HG03457 (cell line): Measurements from ENCODE around the gene TTN.

Source experiments
- ATAC-seq: cut with Tn5 transposase; IDR thresholded peaks from one replicate; pipeline ENCODE4 v1.9.1; 2021; ENCODE audit warnings: moderate number of reproducible peaks; ENCODE audit not compliant: unreplicated experiment

Gene TTN

DNA sequence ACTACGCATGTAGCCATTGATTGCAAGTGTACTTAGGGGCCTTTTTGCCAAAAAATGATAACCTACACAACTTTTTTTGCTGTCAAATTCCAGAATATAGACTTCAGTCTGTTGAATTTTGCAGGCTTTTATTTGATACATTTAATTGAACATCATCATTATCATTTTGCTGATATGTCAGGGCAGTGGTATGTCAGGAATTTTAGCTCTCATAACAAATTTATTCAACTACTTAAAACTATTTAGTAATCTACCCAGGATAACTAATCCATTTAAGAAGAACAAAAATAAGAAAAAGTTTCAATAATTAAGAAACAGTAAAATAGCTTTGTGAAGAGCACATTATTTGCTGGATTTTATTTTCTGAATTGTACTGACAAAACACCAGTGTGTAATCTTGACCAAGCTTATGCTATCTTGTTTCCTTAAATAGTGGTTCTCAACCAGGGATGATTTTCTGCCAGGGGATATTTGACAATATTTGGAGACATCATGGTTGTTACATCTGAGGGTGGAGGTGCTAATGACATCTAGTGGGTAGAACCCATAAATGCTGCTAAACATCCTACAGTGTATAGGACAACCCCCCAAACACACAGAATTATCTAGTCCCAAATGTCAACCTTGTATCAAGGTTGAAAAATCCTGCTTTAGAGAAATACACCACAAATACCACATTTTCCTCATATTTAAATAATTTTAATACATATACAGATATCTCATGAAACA lies 12.1 kb upstream of the TTN start:
- no peak for ATAC-seq

DNA sequence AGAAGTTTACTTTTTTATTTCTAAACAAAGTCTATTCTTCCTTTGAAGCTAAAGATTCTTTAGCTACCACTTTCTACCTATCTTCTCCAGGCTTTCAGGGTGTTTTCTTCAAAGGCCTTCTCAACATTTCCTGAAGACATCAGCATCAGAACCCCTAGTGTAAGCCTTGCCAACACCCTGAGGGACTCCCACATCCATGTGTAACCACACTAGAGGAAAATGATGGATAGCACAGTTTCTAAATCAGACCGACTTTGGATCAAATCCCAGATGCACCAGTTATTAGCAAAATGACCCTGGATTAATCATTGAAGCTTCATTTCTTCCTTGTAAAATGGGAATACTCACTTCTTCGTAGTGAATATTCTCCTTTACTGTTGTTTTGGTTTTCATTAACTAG lies 4.7 kb upstream of the TTN start:
- ATAC-seq = no peak

GRCh38 chr2:178811045-178811444 lies 3.8 kb upstream of the TTN start:
- no peak for ATAC-seq

- ATAC-seq = no peak
These were observed 3.2 kb upstream of the TTN start for GRCh38 chr2:178810422-178810821.

GRCh38 chr2:178806543-178806942 lies 680 bp downstream of the TTN start:
- ATAC-seq = no peak

GRCh38 chr2:178805457-178805856 lies 1.8 kb downstream of the TTN start:
- no peak for ATAC-seq

GRCh38 chr2:178804791-178805190 lies 2.4 kb downstream of the TTN start:
- no peak for ATAC-seq

- no peak for ATAC-seq
These were observed 6.7 kb downstream of the TTN start for GRCh38 chr2:178800510-178800909.

- ATAC-seq = no peak
These were observed 7.9 kb downstream of the TTN start for GRCh38 chr2:178799305-178799704.

- ATAC-seq = no peak
These were observed 11.0 kb downstream of the TTN start for GRCh38 chr2:178796079-178796677.

GRCh38 chr2:178787934-178788333 lies 19.3 kb downstream of the TTN start:
- ATAC-seq = no peak

DNA sequence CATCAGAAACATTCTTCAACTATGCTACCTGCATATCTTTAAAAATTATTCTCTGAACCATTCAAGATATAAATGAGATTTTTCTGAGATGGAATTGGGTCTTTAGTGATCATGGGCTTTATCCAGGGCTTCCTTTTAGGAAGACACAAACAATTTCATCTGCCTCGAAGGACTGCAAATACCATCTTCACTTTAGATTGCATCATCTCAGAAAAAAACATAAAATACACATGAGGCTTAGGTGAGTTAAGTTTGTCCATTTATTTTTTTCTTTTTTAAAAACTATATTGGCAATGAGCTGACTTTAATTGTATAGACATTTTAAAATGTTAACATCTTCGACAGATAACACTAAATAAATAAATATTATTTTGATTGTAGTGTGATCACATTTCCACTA lies 20.1 kb downstream of the TTN start:
- no peak for ATAC-seq

GRCh38 chr2:178783889-178784288 lies 23.3 kb downstream of the TTN start:
- ATAC-seq = no peak

DNA sequence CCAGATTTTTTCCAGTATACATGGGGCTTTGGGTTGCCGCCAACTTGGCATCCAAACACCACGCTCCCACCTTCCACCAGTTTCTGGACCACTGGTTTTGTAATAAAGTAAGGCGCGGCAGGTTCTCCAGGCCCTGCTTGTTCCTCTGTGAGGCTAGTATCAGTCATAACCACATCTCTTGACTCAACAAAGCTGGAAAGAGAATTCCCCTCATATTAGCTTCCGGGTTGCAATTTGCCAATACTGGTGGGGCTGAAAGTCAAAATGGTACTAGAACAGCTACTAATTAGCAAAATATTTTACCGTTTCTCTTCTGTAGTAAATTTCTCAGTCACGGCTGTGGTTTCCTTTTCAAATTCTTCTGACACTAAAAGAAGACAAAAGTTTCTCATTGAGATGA lies 25.0 kb downstream of the TTN start:
- ATAC-seq = no peak

DNA sequence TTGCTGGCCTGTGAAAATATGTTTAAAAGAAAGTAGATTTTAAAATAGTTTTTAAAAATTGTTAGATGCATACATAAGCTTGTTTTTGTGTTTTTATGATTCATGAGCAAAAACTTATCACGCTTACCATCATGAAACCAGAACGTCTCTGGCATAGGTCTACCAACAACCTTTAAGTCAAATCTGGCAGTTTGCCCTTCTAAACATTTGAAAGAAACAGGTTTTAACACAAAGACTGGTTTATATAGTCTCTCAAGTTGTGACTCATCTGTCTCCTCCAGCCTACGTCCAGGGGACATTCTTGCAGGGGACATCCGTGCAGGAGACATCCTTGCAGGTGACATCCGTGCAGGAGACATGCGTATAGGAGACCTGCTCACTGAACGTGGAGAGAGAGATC lies 29.6 kb downstream of the TTN start:
- ATAC-seq = no peak

DNA sequence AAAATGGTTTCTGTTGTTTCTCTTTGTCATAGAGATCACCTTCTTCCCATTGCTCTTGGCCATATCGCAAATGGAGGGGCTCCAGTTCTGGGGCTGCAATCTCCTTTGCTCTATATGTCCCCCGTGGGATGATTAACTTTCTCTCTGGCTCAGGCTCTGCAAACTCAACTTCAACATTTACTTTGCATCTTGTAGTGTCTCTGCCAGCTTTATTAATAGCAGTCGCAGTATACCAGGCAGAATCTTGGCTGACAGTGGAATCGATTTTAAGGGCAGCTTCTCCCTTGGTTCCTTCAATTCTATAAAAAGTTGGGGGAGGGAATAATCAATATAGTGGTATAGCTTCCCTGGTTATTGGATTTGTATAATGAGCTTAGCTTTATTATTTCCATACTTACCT lies 30.5 kb downstream of the TTN start:
- no peak for ATAC-seq

DNA sequence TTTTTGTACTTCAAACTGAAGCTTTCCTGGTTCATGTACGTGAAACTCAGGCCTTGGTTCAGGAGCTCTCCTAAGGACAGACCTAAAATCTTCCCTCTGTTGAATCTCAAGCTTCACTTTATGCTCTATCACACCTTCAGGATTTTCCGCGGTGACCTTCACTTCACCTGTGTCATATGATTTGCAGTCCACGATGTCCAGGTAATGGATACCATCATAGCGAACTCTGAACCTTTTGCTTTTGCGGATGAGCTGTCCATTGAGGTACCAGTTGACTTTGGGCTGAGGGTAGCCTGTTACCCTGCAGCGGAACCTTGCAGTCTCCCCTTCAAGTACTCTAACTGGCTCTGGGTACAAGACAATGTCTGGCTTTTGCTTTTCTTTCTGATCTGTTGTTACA lies 31.2 kb downstream of the TTN start:
- ATAC-seq = no peak

DNA sequence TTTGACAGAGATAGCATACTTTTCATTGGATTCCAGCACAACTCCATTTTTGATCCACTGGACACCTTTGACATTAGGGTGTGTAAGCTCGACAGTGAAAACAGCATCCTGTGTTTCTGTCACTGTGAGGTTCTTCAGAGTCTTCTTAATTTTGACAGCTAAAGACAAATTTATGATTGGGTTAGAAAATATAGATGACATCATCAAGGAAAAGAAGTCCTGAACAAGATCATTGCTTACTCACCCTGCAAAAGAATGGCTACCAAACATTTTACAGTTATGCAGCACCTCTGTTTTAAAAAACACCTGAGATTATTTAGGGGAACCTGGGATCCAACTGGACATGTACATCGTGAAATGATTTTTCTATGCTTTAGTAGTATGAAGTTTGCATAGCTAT lies 36.7 kb downstream of the TTN start:
- ATAC-seq = no peak

- no peak for ATAC-seq
These were observed 39.8 kb downstream of the TTN start for GRCh38 chr2:178767094-178768060.

DNA sequence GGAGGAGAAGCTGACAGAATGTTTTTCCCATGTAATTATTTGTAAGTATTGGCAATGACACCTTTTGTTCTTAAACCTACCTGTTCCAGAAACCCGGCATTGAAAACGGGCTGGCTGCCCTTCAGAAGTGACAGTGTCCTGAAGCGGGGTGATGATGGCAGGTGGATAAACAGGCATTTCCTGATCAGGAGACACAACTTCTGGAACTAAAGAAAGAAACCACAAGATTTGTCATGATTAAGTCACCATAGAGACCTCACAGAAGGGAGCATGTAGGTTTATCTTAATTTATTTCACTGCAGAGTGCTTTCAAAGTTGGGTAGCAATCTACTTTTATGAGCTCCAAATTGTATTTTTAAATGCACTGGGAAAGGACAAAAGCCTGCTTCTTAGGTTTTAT lies 43.1 kb downstream of the TTN start:
- no peak for ATAC-seq

GRCh38 chr2:178761759-178762371 lies 45.4 kb downstream of the TTN start:
- ATAC-seq = peak; percentile 55
